HL-60 (cell line): Measurements from ENCODE around the gene STUM.

ENCODE experiments used
- DNase-seq, 2 experiments: peaks; one replicate each; pipeline ENCODE4 v3.0.0-alpha.2; 2010 to 2020; ENCODE audit warnings: low read depth in 1 of 2, low spot score in 1 of 2
- H3K27ac ChIP-seq: fragments of 250-450 bp; sonication (Bioruptor Pico); replicated peaks from 2 replicates; pipeline ENCODE4 v1.5.1; 2020; ENCODE audit warnings: mild to moderate bottlenecking, moderate library complexity
- H3K27me3 ChIP-seq: fragments of 250-450 bp; sonication (Bioruptor Pico); 2 replicates; pipeline ENCODE4 v1.5.1; 2021; ENCODE audit warnings: mild to moderate bottlenecking, moderate library complexity; ENCODE audit not compliant: insufficient read depth, poor library complexity, severe bottlenecking
- H3K4me3 ChIP-seq: replicated peaks from 2 replicates; pipeline ENCODE4 v1.5.1; 2011; ENCODE audit warnings: mild to moderate bottlenecking, control low read depth, low read length; ENCODE audit not compliant: insufficient read depth
- GABPA ChIP-seq: IDR thresholded peaks from 2 replicates; pipeline ENCODE4 v1.6.1; 2012; ENCODE audit warnings: low read depth
- POLR2AphosphoS5 ChIP-seq: IDR thresholded peaks from 2 replicates; pipeline ENCODE4 v1.6.1; 2012; ENCODE audit warnings: low read depth
- REST ChIP-seq: IDR thresholded peaks from 2 replicates; pipeline ENCODE4 v1.6.1; 2012; ENCODE audit warnings: low read depth; ENCODE audit not compliant: insufficient replicate concordance
- SPI1 ChIP-seq: IDR thresholded peaks from 2 replicates; pipeline ENCODE4 v1.6.1; 2012; ENCODE audit warnings: low read depth, mild to moderate bottlenecking, borderline replicate concordance
- TF ChIP-seq, protein P1 (sequence below): IDR thresholded peaks from one replicate; pipeline ENCODE4 v1.5.1; 2011; ENCODE audit warnings: low read length, control low read depth, inconsistent platforms; ENCODE audit not compliant: insufficient read depth

The STUM gene

DNA sequence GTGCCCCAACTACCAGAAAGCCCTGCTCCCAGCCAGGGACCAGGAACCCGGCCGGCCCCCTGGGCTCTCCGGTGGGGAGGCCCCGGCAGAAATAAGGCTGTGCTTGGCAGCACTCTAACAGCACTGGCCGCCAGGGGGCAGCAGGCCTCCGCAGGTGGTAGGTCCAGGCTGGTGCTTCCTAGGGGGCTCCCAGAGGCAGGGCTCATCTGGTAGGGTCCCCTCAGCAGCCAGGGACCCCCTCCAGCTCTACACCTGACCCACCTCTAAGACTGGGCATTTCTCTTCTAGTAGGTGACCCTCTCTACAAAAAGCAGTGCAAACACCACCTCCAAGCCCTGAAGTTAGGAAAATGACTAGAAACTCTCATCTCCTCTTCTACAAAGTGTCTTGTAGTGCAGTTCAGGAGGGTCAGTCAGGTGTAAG lies 85.6 kb downstream of the STUM start:
- peak; percentile 36 to 61 for DNase-seq
- Histone ChIP-seq H3K4me3 (no peak overlapping the region), H3K27ac (no peak overlapping the region), H3K27me3 (no peaks in the 10 kb centered on the region)
- no peak for TF ChIP-seq GABPA
- TF ChIP-seq, protein P1, sequence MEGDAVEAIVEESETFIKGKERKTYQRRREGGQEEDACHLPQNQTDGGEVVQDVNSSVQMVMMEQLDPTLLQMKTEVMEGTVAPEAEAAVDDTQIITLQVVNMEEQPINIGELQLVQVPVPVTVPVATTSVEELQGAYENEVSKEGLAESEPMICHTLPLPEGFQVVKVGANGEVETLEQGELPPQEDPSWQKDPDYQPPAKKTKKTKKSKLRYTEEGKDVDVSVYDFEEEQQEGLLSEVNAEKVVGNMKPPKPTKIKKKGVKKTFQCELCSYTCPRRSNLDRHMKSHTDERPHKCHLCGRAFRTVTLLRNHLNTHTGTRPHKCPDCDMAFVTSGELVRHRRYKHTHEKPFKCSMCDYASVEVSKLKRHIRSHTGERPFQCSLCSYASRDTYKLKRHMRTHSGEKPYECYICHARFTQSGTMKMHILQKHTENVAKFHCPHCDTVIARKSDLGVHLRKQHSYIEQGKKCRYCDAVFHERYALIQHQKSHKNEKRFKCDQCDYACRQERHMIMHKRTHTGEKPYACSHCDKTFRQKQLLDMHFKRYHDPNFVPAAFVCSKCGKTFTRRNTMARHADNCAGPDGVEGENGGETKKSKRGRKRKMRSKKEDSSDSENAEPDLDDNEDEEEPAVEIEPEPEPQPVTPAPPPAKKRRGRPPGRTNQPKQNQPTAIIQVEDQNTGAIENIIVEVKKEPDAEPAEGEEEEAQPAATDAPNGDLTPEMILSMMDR: peak; percentile 73

DNA sequence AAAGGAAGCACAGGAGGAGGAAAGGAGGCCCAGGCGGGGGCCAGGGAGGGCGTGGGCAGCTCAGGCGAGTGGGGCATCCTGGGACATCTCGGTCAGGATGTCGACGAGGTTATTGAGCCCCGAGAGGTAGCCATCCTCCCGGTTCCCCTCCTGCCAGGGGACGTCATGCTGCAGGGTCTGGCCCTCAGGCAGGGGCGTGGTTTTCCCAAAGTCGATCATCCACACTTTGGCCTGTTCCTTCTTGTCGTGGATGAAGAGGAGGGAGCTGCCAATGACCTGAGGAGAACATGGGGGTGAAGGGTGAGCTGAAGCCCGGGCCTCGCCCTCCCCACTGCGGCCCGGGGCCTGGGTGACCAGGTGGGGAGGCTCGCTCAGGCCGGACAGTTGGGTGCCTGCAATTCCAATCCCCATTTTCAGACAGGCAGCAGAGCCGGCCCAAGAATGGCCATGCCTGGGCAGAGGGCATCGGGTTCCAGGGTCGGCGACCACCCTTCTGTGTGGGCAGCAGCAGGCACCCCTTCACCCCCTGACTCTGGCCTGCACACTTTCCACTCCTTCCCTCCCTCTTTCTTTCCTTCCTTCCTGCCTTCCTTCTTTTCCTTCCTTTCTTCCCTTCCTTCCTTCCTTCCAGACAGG lies 86.2 kb downstream of the STUM start:
- Histone ChIP-seq H3K27me3 (no peaks in the 10 kb centered on the region), H3K27ac (no peak overlapping the region), H3K4me3 (no peak overlapping the region)
- no peak for DNase-seq
- TF ChIP-seq, protein P1: no peak
- TF ChIP-seq GABPA (no peak), REST (no peak), POLR2AphosphoS5 (no peak), SPI1 (no peak)

DNA sequence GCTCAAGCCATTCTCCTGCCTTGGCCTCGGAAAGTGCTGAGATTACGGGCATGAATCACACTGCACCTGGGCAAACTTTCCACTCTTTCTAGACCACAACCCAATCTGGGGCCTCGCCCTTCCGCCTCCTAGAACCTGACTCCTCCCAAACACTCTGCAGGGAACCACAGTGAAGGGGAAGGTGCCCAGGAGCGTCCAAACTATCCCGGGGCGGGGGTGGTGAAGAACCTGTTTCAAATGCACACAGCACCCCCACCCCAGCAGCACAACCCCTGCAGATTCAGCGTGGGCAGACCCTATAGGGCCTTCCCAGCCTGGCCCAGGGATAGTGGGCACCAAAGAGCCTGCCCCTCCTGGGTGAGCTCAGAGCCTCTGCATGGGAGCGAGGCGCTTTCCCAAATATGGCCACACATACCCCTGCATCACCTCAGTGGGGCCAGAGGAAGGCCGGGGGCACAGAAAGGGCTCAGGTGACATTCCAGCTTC lies 86.9 kb downstream of the STUM start:
- peak; percentile 47 to 55 for DNase-seq
- no peak overlapping the region for H3K27ac ChIP-seq
- TF ChIP-seq POLR2AphosphoS5: peak; percentile 71
- no peak for TF ChIP-seq GABPA
- H3K4me3 ChIP-seq: no peak overlapping the region
- H3K27me3 ChIP-seq: no peaks in the 10 kb centered on the region

- Histone ChIP-seq H3K27me3 (no peaks in the 10 kb centered on the region), H3K4me3 (no peak overlapping the region), H3K27ac (no peak overlapping the region)
- no peak for DNase-seq
- TF ChIP-seq GABPA: no peak
- TF ChIP-seq, protein P1: no peak
- no peak for TF ChIP-seq REST
- TF ChIP-seq SPI1: no peak
- no peak for TF ChIP-seq POLR2AphosphoS5
Observed at GRCh38 chr1:226636847-226637096, 88.2 kb downstream of the STUM start.
